A673 (cell line): Measurements from ENCODE around the gene SDS. TPM values are rescaled to one million over a fixed set of nuclear protein-coding genes. Genes with fewer than 3 reads are reported as not detected.

Experiments
- BruUV-seq: library from RNA; stranded (reverse); fragments of 400-500 nt; replicated peaks from 2 replicates; lab custom pipeline; 2021; lab: Mats Ljungman, UMichigan
- CTCF ChIA-PET: fragments of 300-600 bp; sonication (Branson Sonifier 250); formaldehyde crosslinking; loops from one replicate; lab custom pipeline; 2022; ENCODE audit warnings: antibody characterized with exemption; lab: Charles Lee
- POLR2A ChIA-PET: fragments of 300-600 bp; sonication (Branson Sonifier 250); formaldehyde crosslinking; loops from one replicate; lab custom pipeline; 2022; ENCODE audit warnings: antibody characterized with exemption; ENCODE audit not compliant: low non-redundant PET; lab: Charles Lee
- DNase-seq: peaks from one replicate; pipeline ENCODE4 v3.0.0-alpha.2; 2015; ENCODE audit warnings: low spot score
- H3K27ac ChIP-seq: fragments of 200-600 bp; sonication (generic); 2 replicates; pipeline ENCODE4 v1.5.1; 2016; ENCODE audit warnings: mixed run types, low read depth, mild to moderate bottlenecking, mixed read lengths, antibody characterized with exemption, low read length; ENCODE audit not compliant: poor library complexity, severe bottlenecking
- H3K27me3 ChIP-seq: fragments of 200-600 bp; sonication (generic); replicated peaks from 2 replicates; pipeline ENCODE4 v1.6.1; 2017; ENCODE audit warnings: mixed run types, low read depth, mild to moderate bottlenecking, mixed read lengths, antibody characterized with exemption, low read length; ENCODE audit not compliant: insufficient read depth, poor library complexity
- H3K36me3 ChIP-seq: fragments of 200-600 bp; sonication (generic); 2 replicates; pipeline ENCODE4 v1.6.1; 2016; ENCODE audit warnings: mixed run types, mild to moderate bottlenecking, mixed read lengths, antibody characterized with exemption, low read length; ENCODE audit not compliant: insufficient read depth, poor library complexity, severe bottlenecking
- H3K4me1 ChIP-seq: fragments of 200-600 bp; sonication (generic); 2 replicates; pipeline ENCODE4 v1.6.1; 2017; ENCODE audit warnings: mixed run types, mild to moderate bottlenecking, mixed read lengths, antibody characterized with exemption, low read length; ENCODE audit not compliant: insufficient read depth, poor library complexity, severe bottlenecking
- H3K4me3 ChIP-seq: fragments of 200-600 bp; sonication (generic); 2 replicates; pipeline ENCODE4 v1.5.1; 2016; ENCODE audit warnings: low read depth, mixed run types, mild to moderate bottlenecking, mixed read lengths, low read length; ENCODE audit not compliant: poor library complexity, severe bottlenecking
- H3K9me3 ChIP-seq: fragments of 200-600 bp; sonication (generic); 2 replicates; pipeline ENCODE4 v1.6.1; 2016; ENCODE audit warnings: mixed run types, low read depth, mild to moderate bottlenecking, mixed read lengths, antibody characterized with exemption, low read length; ENCODE audit not compliant: poor library complexity, severe bottlenecking
- CTCF ChIP-seq: fragments of 300-800, 200-600 bp; sonication (generic); conservative IDR thresholded peaks from 2 replicates; pipeline ENCODE4 v1.5.1; 2017; ENCODE audit warnings: low read depth, mild to moderate bottlenecking, antibody characterized with exemption, low read length, moderate library complexity, mixed read lengths
- EZH2 ChIP-seq: fragments of 200-600 bp; sonication (generic); IDR thresholded peaks from 2 replicates; pipeline ENCODE4 v1.6.1; 2017; ENCODE audit warnings: borderline replicate concordance, low read depth, mild to moderate bottlenecking, mixed read lengths, antibody characterized with exemption, low read length; ENCODE audit not compliant: poor library complexity, severe bottlenecking
- intact Hi-C: fragments of 100-400 bp; cut with micrococcal nuclease; formaldehyde crosslinking; loops from one replicate; pipeline ENCODE4 v1.10.0; 2022; ENCODE audit not compliant: unreplicated experiment
- total RNA-seq: library from RNA; stranded (reverse); gene quantifications from 2 replicates; pipeline ENCODE4 v1.2.3, GENCODE V29; 2021

The SDS gene
- total RNA-seq, 1 experiment from 2014 or later, result not detected

GRCh38 chr12:113436586-113436985 is 32.9 kb upstream of the SDS start:
- intact Hi-C loops, result no loop called here
- no peak overlapping the region for H3K27ac ChIP-seq
- DNase-seq, result no peak
- H3K4me1 ChIP-seq, result no peaks in the 10 kb centered on the region
- no peaks in the 10 kb centered on the region for H3K9me3 ChIP-seq
- H3K27me3 ChIP-seq, result peaks cover 4% of the 10 kb centered on the region
- H3K4me3 ChIP-seq, result no peak overlapping the region
- BruUV-seq, result no TSS peak
- no peak for TF ChIP-seq CTCF
- H3K36me3 ChIP-seq, result no peaks in the 10 kb centered on the region
- ChIA-PET CTCF (interaction anchor here (0.9 kb wide), 1 partner anchor 11 kb away, joined by 3 read pairs; no protein-coding TSS in a partner anchor), POLR2A (no interaction called here)

- POLR2A ChIA-PET, result no interaction called here
- Histone ChIP-seq H3K4me3 (no peak overlapping the region), H3K27ac (no peak overlapping the region), H3K36me3 (no peaks in the 10 kb centered on the region), H3K9me3 (no peaks in the 10 kb centered on the region), H3K4me1 (no peaks in the 10 kb centered on the region), H3K27me3 (no peaks in the 10 kb centered on the region)
- DNase-seq, result no peak
- intact Hi-C loops, result no loop called here
- CTCF ChIA-PET, result no interaction called here
- BruUV-seq, result no TSS peak
- TF ChIP-seq EZH2 (no peak), CTCF (no peak)
Observed at GRCh38 chr12:113435367-113435766, 31.7 kb upstream of the SDS start.

- Histone ChIP-seq H3K36me3 (no peaks in the 10 kb centered on the region), H3K27me3 (peaks cover 4% of the 10 kb centered on the region), H3K9me3 (no peaks in the 10 kb centered on the region), H3K27ac (no peak overlapping the region), H3K4me1 (no peaks in the 10 kb centered on the region), H3K4me3 (no peak overlapping the region)
- TF ChIP-seq EZH2, result no peak
- no peak for TF ChIP-seq CTCF
- DNase-seq, result no peak
- POLR2A ChIA-PET, result no interaction called here
- CTCF ChIA-PET, result no interaction called here
- no TSS peak for BruUV-seq
- intact Hi-C loops, result no loop called here
Observed at GRCh38 chr12:113432986-113433385, 29.3 kb upstream of the SDS start.
